ENCODE data around the gene RAB6B.

- no peak for TF ChIP-seq CTCF (conservative IDR thresholded peaks at IDR 0.05 in 1 of 2, IDR thresholded peaks at IDR 0.05 in 1 of 2; ENCODE audit: extremely low read depth in 1 of 2, insufficient read depth in 1 of 2, low read depth in 1 of 2, low read length in 2 of 2)
- no peak for TF ChIP-seq EZH2 (IDR thresholded peaks at IDR 0.05; ENCODE audit: borderline replicate concordance, low read length)
Observed at GRCh38 chr3:133899311-133899710, 3.6 kb upstream of the RAB6B start.

Measured in mammary epithelial cell (primary cell).